GM12801 (cell line): ENCODE measurements around the gene ABHD14A.

Experiments used
- TF ChIP-seq, protein P1 (sequence below): IDR thresholded peaks from one replicate; pipeline ENCODE4 v1.5.1; 2011; ENCODE audit warnings: control low read depth; ENCODE audit not compliant: insufficient read length; ENCODE audit errors: extremely low read depth

The ABHD14A gene

DNA sequence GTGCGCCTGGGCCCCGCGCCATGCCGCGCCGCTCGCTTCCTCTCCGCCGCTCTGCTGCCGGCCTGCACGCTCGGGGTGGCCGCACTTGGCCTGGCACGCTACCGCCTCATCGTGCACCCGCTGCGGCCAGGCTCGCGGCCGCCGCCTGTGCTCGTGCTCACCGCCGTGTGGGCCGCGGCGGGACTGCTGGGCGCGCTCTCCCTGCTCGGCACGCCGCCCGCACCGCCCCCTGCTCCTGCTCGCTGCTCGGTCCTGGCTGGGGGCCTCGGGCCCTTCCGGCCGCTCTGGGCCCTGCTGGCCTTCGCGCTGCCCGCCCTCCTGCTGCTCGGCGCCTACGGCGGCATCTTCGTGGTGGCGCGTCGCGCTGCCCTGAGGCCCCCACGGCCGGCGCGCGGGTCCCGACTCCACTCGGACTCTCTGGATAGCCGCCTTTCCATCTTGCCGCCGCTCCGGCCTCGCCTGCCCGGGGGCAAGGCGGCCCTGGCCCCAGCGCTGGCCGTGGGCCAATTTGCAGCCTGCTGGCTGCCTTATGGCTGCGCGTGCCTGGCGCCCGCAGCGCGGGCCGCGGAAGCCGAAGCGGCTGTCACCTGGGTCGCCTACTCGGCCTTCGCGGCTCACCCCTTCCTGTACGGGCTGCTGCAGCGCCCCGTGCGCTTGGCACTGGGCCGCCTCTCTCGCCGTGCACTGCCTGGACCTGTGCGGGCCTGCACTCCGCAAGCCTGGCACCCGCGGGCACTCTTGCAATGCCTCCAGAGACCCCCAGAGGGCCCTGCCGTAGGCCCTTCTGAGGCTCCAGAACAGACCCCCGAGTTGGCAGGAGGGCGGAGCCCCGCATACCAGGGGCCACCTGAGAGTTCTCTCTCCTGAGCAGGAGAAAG, 18.7 kb upstream of the ABHD14A start:
- TF ChIP-seq, protein P1, sequence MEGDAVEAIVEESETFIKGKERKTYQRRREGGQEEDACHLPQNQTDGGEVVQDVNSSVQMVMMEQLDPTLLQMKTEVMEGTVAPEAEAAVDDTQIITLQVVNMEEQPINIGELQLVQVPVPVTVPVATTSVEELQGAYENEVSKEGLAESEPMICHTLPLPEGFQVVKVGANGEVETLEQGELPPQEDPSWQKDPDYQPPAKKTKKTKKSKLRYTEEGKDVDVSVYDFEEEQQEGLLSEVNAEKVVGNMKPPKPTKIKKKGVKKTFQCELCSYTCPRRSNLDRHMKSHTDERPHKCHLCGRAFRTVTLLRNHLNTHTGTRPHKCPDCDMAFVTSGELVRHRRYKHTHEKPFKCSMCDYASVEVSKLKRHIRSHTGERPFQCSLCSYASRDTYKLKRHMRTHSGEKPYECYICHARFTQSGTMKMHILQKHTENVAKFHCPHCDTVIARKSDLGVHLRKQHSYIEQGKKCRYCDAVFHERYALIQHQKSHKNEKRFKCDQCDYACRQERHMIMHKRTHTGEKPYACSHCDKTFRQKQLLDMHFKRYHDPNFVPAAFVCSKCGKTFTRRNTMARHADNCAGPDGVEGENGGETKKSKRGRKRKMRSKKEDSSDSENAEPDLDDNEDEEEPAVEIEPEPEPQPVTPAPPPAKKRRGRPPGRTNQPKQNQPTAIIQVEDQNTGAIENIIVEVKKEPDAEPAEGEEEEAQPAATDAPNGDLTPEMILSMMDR: no peak

DNA sequence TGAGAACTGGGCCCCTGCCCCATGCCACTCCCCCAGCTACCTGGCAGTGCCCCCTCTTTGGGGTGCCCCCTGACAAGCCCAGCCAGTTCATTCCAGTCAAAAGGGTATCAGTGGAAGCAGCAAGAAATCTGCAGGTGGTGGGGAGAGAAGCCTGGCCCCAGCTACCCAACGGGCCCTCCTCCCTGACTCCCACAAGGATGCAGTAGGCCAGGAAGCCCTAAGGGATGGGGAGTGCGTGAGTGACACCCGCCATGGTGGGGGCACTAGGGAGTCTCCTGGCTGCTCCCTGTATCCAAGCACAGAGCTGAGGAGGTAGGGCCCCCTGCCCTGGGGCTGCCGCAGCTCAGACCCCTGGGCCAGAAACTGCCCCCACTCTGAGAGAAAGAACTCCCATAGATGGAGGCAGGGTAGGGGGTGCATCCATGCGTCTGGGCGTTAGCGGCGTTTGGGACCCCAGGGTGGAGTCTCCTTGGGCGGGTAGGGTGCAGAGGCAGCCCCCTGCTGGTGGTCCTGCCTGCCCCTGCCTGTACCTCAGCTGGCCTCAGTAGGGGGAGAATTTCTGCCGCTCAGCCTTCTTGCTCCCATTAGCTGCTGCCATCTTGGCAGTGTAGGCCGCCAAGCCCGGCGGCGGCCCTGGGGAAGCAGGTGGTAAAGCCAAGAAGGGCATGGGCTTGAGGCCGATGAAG, 17.2 kb upstream of the ABHD14A start:
- TF ChIP-seq, protein P1: no peak

DNA sequence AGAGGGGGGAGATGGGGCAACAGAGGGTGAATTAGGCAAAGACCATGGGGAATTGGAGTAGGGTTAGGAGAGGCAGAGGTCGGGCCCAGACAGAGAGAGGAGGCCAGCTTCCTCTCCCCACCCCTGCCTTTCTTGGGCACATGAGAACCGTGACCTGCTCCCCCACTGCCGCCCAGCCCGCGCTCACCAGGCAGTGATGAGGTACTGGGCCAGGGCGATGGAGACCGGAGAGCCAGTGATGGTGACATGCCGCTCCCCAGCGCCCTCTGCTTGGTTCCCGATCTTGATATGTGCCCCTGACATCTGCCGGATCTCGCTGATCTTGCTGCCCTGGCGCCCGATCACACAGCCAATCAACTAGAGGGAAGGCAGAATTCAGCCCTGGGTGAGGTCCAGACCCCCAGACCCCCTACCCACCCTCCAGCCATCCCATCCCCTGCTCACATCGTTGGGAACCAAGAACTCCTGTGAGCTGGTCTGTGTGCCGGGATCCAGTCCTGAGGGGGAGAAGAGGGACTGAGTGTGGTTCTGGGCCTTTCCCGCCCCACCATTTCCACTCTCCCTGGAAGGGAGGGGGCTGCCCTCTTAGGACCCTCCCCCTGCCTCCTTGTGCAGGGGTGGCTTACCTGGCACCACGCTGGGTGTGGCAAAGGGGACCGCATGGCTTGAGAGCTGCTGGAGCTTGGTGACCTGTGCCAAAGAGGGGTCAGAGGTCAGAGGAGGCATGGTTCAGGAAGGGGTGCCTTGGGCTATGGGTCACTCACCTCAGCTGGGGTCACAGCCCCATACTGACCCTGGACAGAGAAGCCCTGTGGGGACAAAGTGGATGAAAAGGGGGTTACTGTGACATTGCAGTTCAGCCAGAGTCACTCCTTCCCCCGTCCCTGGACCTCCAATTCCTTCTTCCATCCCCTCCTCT, 16.0 kb upstream of the ABHD14A start:
- TF ChIP-seq, protein P1: no peak

DNA sequence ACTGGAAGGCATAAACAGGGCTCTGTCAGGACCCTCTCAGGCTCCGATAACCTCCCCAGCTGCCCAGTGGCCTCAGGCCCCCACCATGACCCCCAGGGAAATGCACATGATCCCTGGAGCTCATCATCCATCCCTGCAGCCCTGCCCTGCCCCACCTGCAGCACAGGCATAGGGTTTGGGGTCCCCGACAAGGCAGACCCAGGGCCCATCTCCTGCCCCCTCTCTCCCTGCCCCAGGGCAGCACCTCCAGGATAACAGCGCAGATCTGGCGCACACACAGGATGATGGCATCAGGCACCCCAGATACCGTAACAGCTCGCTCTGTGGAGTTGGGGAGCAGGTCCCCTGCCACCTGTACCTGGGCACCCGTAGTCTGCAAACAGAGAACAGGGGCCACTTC, 15.2 kb upstream of the ABHD14A start:
- TF ChIP-seq, protein P1: no peak

DNA sequence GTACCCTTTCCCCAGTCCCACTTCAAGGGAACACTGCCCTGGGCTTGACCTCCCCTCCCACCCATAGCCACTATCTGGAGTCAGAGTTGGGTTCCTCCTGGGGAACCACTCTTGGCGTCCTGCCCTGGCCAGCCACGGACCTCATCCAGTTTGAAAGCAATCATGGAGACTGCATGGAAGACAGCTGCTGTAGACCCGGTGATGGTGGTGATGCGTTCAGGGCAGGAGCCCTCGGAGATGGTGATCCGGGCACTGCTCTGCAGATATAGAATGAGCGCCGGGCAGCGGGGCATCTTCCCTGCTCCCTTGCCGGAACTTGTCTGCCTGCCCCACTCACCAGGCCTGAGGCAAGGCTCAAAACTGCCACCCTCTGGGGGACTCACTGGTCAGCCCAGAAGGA, 14.5 kb upstream of the ABHD14A start:
- TF ChIP-seq, protein P1: no peak

DNA sequence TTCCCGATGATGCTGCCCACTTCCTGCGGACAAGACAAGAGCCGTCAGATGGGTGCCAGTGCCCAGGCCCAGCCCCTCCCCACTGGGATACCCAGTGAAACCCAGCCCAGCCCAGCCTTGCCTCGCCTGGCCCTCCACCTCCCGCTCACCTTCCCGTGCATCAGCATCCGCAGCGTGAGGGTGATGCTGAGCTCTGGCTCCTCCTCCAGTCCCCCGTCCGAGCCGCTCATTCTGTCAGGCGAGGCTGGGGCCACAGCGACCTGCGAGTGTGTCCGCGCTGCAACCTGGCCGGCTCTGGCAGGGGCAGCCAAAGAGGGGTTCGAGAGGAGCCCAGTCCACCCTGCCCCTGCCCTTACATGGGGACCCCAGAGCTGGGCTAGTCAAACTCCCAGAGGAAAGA, 13.9 kb upstream of the ABHD14A start:
- TF ChIP-seq, protein P1: no peak
